Karpas-422 (cell line): ENCODE measurements around the gene PLAAT5. TPM values are rescaled to one million over a fixed set of nuclear protein-coding genes. Genes with fewer than 3 reads are reported as not detected.
"Not testable (repeated sequence)": the region's sequence is repeated elsewhere in the genome, so short reads cannot be mapped to it uniquely, and the experiment has no call there.

ENCODE experiments used
- DNase-seq: peaks from one replicate; pipeline ENCODE4 v3.0.0-alpha.2; 2015
- H2AFZ ChIP-seq: fragments of 200-600 bp; sonication (generic); 2 replicates; pipeline ENCODE4 v1.6.1; 2014; ENCODE audit warnings: antibody characterized with exemption, low read length, mixed read lengths
- H3K27ac ChIP-seq: fragments of 200-600 bp; sonication (generic); 2 replicates; pipeline ENCODE4 v1.5.1; 2014; ENCODE audit warnings: mild to moderate bottlenecking, low read length, moderate library complexity
- H3K27me3 ChIP-seq: fragments of 200-600 bp; sonication (generic); 2 replicates; pipeline ENCODE4 v1.6.1; 2014; ENCODE audit warnings: low read length, mixed read lengths
- H3K36me3 ChIP-seq: fragments of 200-600 bp; sonication (generic); 2 replicates; pipeline ENCODE4 v1.6.1; 2014; ENCODE audit warnings: low read length, mixed read lengths; ENCODE audit not compliant: insufficient read depth
- H3K4me1 ChIP-seq: fragments of 200-600 bp; sonication (generic); 2 replicates; pipeline ENCODE4 v1.6.1; 2014; ENCODE audit warnings: mild to moderate bottlenecking, low read length, mixed read lengths
- H3K4me2 ChIP-seq: fragments of 200-600 bp; sonication (generic); 2 replicates; pipeline ENCODE4 v1.6.1; 2014; ENCODE audit warnings: low read length, low read depth, mild to moderate bottlenecking; ENCODE audit not compliant: poor library complexity, severe bottlenecking
- H3K4me3 ChIP-seq: fragments of 200-600 bp; sonication (generic); 2 replicates; pipeline ENCODE4 v1.5.1; 2014; ENCODE audit warnings: mild to moderate bottlenecking, antibody characterized with exemption, low read length, mixed read lengths
- H3K79me2 ChIP-seq: fragments of 200-600 bp; sonication (generic); 2 replicates; pipeline ENCODE4 v1.6.1; 2014; ENCODE audit warnings: mild to moderate bottlenecking, low read length, mixed read lengths
- H3K9ac ChIP-seq: fragments of 200-600 bp; sonication (generic); 2 replicates; pipeline ENCODE4 v1.6.0; 2014; ENCODE audit warnings: low read length
- H3K9me2 ChIP-seq: fragments of 200-600 bp; sonication (generic), shearing (Covaris generic); replicated peaks from 2 replicates; pipeline ENCODE4 v1.6.0; 2014; ENCODE audit warnings: mild to moderate bottlenecking, low read length, moderate library complexity; ENCODE audit not compliant: insufficient read depth
- H3K9me3 ChIP-seq: fragments of 300-700, 200-600 bp; sonication (generic); 2 replicates; pipeline ENCODE4 v1.6.1; 2014; ENCODE audit warnings: low read length, mixed read lengths
- H4K20me1 ChIP-seq: fragments of 200-600 bp; sonication (generic); 2 replicates; pipeline ENCODE4 v1.6.1; 2014; ENCODE audit warnings: mild to moderate bottlenecking, antibody characterized with exemption, low read length, low read depth; ENCODE audit not compliant: insufficient read depth
- total RNA-seq: library from RNA; depleted of rRNA; stranded (reverse); fragments of >200 nt; shearing (Covaris generic); gene quantifications from 2 replicates; pipeline ENCODE4 v1.2.3, GENCODE V29; 2014; ENCODE audit warnings: low replicate concordance

Gene PLAAT5
- total RNA-seq, 1 experiment from 2014 or later: not detected

DNA sequence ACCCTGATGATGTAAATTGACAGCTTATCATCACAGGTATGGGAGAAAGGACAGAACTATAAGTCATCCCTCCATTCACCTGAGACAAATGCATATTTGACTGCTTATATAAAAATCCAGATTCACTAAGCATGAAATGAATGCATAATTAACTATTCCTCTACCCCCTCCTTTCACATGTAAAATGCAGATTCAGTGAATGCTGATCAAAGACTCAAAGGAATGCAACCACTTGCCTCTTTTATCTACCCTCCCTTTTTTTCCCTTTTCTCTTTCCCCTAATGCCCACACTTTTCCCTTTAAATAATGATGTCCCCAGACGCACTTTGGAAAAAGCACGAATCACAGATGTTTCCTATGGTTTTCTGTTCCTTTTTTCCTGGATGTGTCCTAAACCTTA lies 41.1 kb upstream of the PLAAT5 start:
- no peaks in the 10 kb centered on the region for H3K9me2 ChIP-seq
- no peaks in the 10 kb centered on the region for H3K79me2 ChIP-seq
- H3K9me3 ChIP-seq: no peaks in the 10 kb centered on the region
- H2AFZ ChIP-seq: no peak overlapping the region
- DNase-seq: no peak
- no peak overlapping the region for H3K4me3 ChIP-seq
- H4K20me1 ChIP-seq: no peaks in the 10 kb centered on the region
- no peak overlapping the region for H3K9ac ChIP-seq
- H3K27ac ChIP-seq: no peak overlapping the region
- H3K4me2 ChIP-seq: no peak overlapping the region
- no peaks in the 10 kb centered on the region for H3K27me3 ChIP-seq
- H3K4me1 ChIP-seq: peaks cover 4% of the 10 kb centered on the region
- H3K36me3 ChIP-seq: no peaks in the 10 kb centered on the region

DNA sequence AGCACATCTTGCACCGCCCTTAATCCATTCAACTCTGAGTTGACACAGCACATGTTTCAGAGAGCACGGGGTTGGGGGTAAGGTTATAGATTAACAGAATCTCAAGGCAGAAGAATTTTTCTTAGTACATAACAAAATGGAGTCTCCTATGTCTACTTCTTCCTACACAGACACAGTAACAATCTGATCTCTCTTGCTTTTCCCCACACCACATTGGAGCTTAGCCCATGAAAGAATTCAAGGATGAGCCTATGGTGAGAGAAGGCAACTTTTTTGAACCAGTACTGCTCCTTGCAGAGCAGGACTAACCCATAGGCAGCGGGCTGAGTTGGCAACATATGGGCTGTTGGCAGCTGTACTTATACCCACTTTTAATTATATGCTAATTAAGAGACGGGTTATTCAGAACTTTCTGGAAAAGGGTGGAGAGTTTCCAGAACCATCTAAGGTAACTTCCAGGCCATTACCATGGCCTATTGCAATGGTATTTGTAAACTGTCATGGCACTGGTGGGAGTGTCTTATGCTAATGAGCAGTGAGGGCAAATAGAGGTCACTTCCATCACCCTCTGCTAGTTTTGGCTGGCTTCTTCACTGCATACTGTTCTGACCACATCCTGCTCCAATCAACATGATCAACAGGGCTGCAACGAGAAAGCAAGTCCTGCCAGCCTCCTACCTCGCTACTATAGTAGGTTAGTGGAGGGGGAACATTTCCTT lies 40.3 kb upstream of the PLAAT5 start:
- H3K27ac ChIP-seq, H3K9me2 ChIP-seq, H3K9ac ChIP-seq, H3K9me3 ChIP-seq, H3K4me3 ChIP-seq, DNase-seq, H3K27me3 ChIP-seq, H2AFZ ChIP-seq, H3K36me3 ChIP-seq, H3K4me1 ChIP-seq, H4K20me1 ChIP-seq, H3K4me2 ChIP-seq, H3K79me2 ChIP-seq: not testable (repeated sequence)

DNA sequence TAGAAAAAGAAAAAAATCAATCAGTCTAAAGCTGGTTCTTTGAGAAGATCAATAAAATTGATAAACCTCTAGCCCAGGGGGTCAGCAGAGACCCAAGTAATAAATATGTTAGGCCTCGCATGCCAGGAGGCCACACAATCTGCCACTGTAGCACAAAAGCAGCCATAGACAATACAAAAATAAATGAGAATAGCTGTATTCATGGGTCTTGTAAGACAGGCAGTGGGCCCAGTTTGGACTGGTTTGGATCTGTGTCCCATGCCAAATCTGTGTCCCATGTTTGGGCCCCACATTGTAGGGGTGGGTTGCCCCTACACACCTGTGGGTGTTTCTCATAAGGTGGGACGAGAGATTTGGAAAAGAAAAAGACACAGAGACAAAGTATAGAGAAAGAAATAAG lies 39.1 kb upstream of the PLAAT5 start:
- Histone ChIP-seq H3K4me3 (no peak overlapping the region), H3K4me2 (no peak overlapping the region), H2AFZ (no peak overlapping the region), H3K9ac (no peak overlapping the region), H3K27ac (no peak overlapping the region), H3K9me3 (no peaks in the 10 kb centered on the region), H3K4me1 (no peaks in the 10 kb centered on the region), H4K20me1 (no peaks in the 10 kb centered on the region), H3K27me3 (no peaks in the 10 kb centered on the region), H3K79me2 (no peaks in the 10 kb centered on the region), H3K9me2 (no peaks in the 10 kb centered on the region), H3K36me3 (no peaks in the 10 kb centered on the region)
- DNase-seq: no peak

DNA sequence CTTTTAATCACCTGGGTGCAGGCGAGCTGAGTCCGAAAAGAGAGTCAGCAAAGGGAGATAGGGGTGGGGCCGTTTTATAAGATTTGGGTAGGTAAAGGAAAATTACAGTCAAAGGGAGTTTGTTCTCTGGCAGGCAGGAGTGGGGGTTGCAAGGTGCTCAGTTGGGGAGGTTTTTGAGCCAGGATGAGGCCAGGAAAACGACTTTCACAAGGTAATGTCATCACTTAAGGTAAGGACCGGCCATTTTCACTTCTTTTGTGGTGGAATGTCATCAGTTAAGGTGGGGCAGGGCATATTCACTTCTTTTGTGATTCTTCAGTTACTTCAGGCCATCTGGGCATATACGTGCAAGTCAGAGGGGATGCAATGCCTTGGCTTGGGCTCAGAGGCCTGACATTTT lies 38.4 kb upstream of the PLAAT5 start:
- not testable (repeated sequence) for H4K20me1 ChIP-seq, H3K4me3 ChIP-seq, H3K9me2 ChIP-seq, H3K9ac ChIP-seq, H3K27ac ChIP-seq, H3K9me3 ChIP-seq, H2AFZ ChIP-seq, H3K4me2 ChIP-seq, H3K79me2 ChIP-seq, H3K27me3 ChIP-seq, H3K4me1 ChIP-seq, DNase-seq, H3K36me3 ChIP-seq

DNA sequence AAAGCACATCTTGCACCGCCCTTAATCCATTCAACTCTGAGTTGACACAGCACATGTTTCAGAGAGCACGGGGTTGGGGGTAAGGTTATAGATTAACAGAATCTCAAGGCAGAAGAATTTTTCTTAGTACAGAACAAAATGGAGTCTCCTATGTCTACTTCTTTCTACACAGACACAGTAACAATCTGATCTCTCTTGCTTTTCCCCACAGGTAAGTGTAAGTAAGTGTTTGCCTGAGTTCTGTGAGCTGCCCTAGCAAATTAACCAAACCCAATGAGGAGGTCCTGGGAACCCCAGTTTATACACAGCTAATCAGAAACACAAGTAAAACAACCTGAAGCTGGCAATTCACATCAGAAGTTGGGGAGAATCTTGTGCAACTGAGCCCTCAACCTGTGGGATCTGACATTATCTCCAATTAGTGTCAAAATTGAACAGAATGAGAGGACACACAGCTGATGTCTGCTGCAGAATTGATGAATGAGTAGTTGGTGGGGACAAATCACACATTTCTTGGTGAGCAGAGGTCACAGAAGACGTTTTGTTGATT lies 37.8 kb upstream of the PLAAT5 start:
- H3K9ac ChIP-seq, H3K79me2 ChIP-seq, DNase-seq, H2AFZ ChIP-seq, H4K20me1 ChIP-seq, H3K27me3 ChIP-seq, H3K4me1 ChIP-seq, H3K9me2 ChIP-seq, H3K27ac ChIP-seq, H3K4me3 ChIP-seq, H3K36me3 ChIP-seq, H3K4me2 ChIP-seq, H3K9me3 ChIP-seq: not testable (repeated sequence)

DNA sequence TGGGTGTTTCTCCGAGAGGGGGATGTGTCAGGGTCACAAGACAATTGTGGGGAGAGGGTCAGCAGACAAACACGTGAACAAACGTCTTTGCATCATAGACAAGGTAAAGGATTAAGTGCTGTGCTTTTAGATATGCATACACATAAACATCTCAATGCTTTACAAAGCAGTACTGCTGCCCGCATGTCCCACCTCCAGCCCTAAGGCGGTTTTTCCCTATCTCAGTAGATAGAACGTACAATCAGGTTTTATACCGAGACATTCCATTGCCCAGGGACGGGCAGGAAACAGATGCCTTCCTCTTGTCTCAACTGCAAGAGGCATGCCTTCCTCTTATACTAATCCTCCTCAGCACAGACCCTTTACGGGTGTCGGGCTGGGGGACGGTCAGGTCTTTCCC lies 37.2 kb upstream of the PLAAT5 start:
- H3K27ac ChIP-seq, H4K20me1 ChIP-seq, H3K9me2 ChIP-seq, H3K4me3 ChIP-seq, H3K9me3 ChIP-seq, H2AFZ ChIP-seq, H3K4me1 ChIP-seq, H3K27me3 ChIP-seq, DNase-seq, H3K9ac ChIP-seq, H3K4me2 ChIP-seq, H3K36me3 ChIP-seq, H3K79me2 ChIP-seq: not testable (repeated sequence)

DNA sequence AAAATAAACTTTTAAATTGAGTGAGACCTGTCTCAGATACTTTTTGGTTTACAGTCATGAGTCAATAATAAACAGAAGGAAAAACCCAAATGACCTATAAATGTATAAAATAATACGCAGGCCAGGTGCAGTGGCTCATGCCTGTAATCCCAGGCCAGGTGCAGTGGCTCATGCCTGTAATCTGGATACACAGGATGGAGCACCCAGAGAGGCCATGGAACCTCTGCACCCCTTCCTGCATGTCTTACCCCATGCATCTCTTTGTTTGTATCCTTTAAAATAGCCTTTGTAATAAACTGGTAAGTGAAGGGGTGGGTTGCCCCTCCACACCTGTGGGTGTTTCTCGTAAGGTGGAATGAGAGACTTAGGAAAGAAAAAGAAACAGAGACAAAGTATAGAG lies 36.7 kb upstream of the PLAAT5 start:
- H3K9ac ChIP-seq: no peak overlapping the region
- H2AFZ ChIP-seq: no peak overlapping the region
- H3K4me1 ChIP-seq: no peaks in the 10 kb centered on the region
- H3K36me3 ChIP-seq: no peaks in the 10 kb centered on the region
- no peaks in the 10 kb centered on the region for H3K79me2 ChIP-seq
- H3K27me3 ChIP-seq: no peaks in the 10 kb centered on the region
- H3K4me3 ChIP-seq: no peak overlapping the region
- no peaks in the 10 kb centered on the region for H4K20me1 ChIP-seq
- no peak for DNase-seq
- no peak overlapping the region for H3K27ac ChIP-seq
- no peaks in the 10 kb centered on the region for H3K9me3 ChIP-seq
- H3K4me2 ChIP-seq: no peak overlapping the region
- H3K9me2 ChIP-seq: no peaks in the 10 kb centered on the region

- Histone ChIP-seq H3K27ac (no peak overlapping the region), H3K4me2 (no peak overlapping the region), H4K20me1 (no peaks in the 10 kb centered on the region), H3K79me2 (no peaks in the 10 kb centered on the region), H3K27me3 (no peaks in the 10 kb centered on the region), H3K9me3 (no peaks in the 10 kb centered on the region), H3K9ac (no peak overlapping the region), H2AFZ (no peak overlapping the region), H3K4me1 (no peaks in the 10 kb centered on the region), H3K4me3 (no peak overlapping the region), H3K9me2 (no peaks in the 10 kb centered on the region), H3K36me3 (no peaks in the 10 kb centered on the region)
- DNase-seq: no peak
These were observed 32.2 kb upstream of the PLAAT5 start for GRCh38 chr11:63523151-63523550.
